Measurements from ENCODE around the gene ARHGDIA. TPM values are rescaled to one million over a fixed set of nuclear protein-coding genes. Genes with fewer than 3 reads are reported as not detected.

The ARHGDIA gene
- polyA plus RNA-seq, 10 donors, result 128 to 225 (median 163) TPM

- no peak for DNase-seq
These were observed 42.5 kb downstream of the ARHGDIA start for GRCh38 chr17:81828656-81829055.

- no peak for DNase-seq
These were observed 45.2 kb downstream of the ARHGDIA start for GRCh38 chr17:81825841-81826466.

- DNase-seq, result no peak
These were observed 46.5 kb downstream of the ARHGDIA start for GRCh38 chr17:81824595-81824994.

- DNase-seq, result no peak
These were observed 47.2 kb downstream of the ARHGDIA start for GRCh38 chr17:81823820-81824550.

- DNase-seq, result no peak
These were observed 47.9 kb downstream of the ARHGDIA start for GRCh38 chr17:81822996-81823819.

- no peak for DNase-seq
These were observed 48.9 kb downstream of the ARHGDIA start for GRCh38 chr17:81822312-81822637.

- peak in 2 of 3 donors; percentile 38 to 45 for DNase-seq
These were observed 49.4 kb downstream of the ARHGDIA start for GRCh38 chr17:81821603-81822311.

GRCh38 chr17:81821147-81821546 is 50.0 kb downstream of the ARHGDIA start:
- DNase-seq, result no peak

GRCh38 chr17:81819708-81820107 is 51.4 kb downstream of the ARHGDIA start:
- no peak for DNase-seq

GRCh38 chr17:81817758-81818147 is 53.4 kb downstream of the ARHGDIA start:
- DNase-seq, result no peak

Other genes starting within 250 kb of the ARHGDIA start
- 10 to 100 TPM; 43.8 to 57.8 (median 50.6) TPM for gene NPLOC4, start 234.2 kb downstream of the ARHGDIA start, polyA plus RNA-seq (ENCODE audit: insufficient read length in 10 of 10)
- gene TSPAN10, start 234.1 kb downstream of the ARHGDIA start, polyA plus RNA-seq (ENCODE audit: insufficient read length in 10 of 10), result 1 to 10 TPM in 4 of 10 donors, under 1 TPM in 6; 0.49 to 1.4 (median 0.92) TPM
- 1 to 10 TPM; 2.5 to 5.0 (median 3.4) TPM for gene PDE6G, start 214.8 kb downstream of the ARHGDIA start, polyA plus RNA-seq (ENCODE audit: insufficient read length in 10 of 10)
- 10 to 100 TPM in 4 of 10 donors, 1 to 10 TPM in 6; 6.0 to 15.8 (median 8.8) TPM for gene OXLD1, start 204.7 kb downstream of the ARHGDIA start, polyA plus RNA-seq (ENCODE audit: insufficient read length in 10 of 10)
- gene CCDC137, start 204.6 kb downstream of the ARHGDIA start, polyA plus RNA-seq (ENCODE audit: insufficient read length in 10 of 10), result 10 to 100 TPM in 9 of 10 donors, 1 to 10 TPM in 1; 8.8 to 16.1 (median 12.5) TPM
- gene ARL16, start 187.5 kb downstream of the ARHGDIA start, polyA plus RNA-seq (ENCODE audit: insufficient read length in 10 of 10), result 10 to 100 TPM; 23.4 to 34.1 (median 27.2) TPM
- 10 to 100 TPM; 41.5 to 61.6 (median 46.8) TPM for gene HGS, start 187.3 kb downstream of the ARHGDIA start, polyA plus RNA-seq (ENCODE audit: insufficient read length in 10 of 10)
- gene MRPL12, start 168.0 kb downstream of the ARHGDIA start, polyA plus RNA-seq (ENCODE audit: insufficient read length in 10 of 10), result 10 to 100 TPM; 44.5 to 62.6 (median 51.9) TPM
- 1 to 10 TPM; 1.7 to 4.9 (median 3.7) TPM for gene SLC25A10, start 159.1 kb downstream of the ARHGDIA start, polyA plus RNA-seq (ENCODE audit: insufficient read length in 10 of 10)
- gene GCGR, start 67.2 kb downstream of the ARHGDIA start, polyA plus RNA-seq (ENCODE audit: insufficient read length in 10 of 10), result under 1 TPM in 1 of 10 donors, not detected in 9; 0.10 TPM
- gene MCRIP1, start 38.0 kb downstream of the ARHGDIA start, polyA plus RNA-seq (ENCODE audit: insufficient read length in 10 of 10), result 100 to 1,000 TPM in 5 of 10 donors, 10 to 100 TPM in 5; 67.2 to 139 (median 102) TPM
- 10 to 100 TPM; 13.2 to 84.6 (median 36.4) TPM for gene PPP1R27, start 36.3 kb downstream of the ARHGDIA start, polyA plus RNA-seq (ENCODE audit: insufficient read length in 10 of 10)
- gene P4HB, start 10.8 kb downstream of the ARHGDIA start, polyA plus RNA-seq (ENCODE audit: insufficient read length in 10 of 10), result 100 to 1,000 TPM; 359 to 534 (median 424) TPM
- 10 to 100 TPM; 49.7 to 81.7 (median 60.7) TPM for gene ALYREF, start 20.2 kb upstream of the ARHGDIA start, polyA plus RNA-seq (ENCODE audit: insufficient read length in 10 of 10)
- 100 to 1,000 TPM in 4 of 10 donors, 10 to 100 TPM in 6; 77.7 to 136 (median 93.3) TPM for gene ANAPC11, start 20.4 kb upstream of the ARHGDIA start, polyA plus RNA-seq (ENCODE audit: insufficient read length in 10 of 10)
- gene NPB, start 30.9 kb upstream of the ARHGDIA start, polyA plus RNA-seq (ENCODE audit: insufficient read length in 10 of 10), result 1 to 10 TPM in 2 of 10 donors, under 1 TPM in 5, not detected in 3; 0.13 to 1.2 (median 0.64) TPM
- gene PCYT2, start 40.1 kb upstream of the ARHGDIA start, polyA plus RNA-seq (ENCODE audit: insufficient read length in 10 of 10), result 10 to 100 TPM in 6 of 10 donors, 1 to 10 TPM in 4; 7.9 to 14.0 (median 10.2) TPM
- gene SIRT7, start 46.8 kb upstream of the ARHGDIA start, polyA plus RNA-seq (ENCODE audit: insufficient read length in 10 of 10), result 1 to 10 TPM; 5.3 to 9.4 (median 6.9) TPM
- 10 to 100 TPM; 12.3 to 14.8 (median 13.9) TPM for gene MAFG, start 56.4 kb upstream of the ARHGDIA start, polyA plus RNA-seq (ENCODE audit: insufficient read length in 10 of 10)
- 100 to 1,000 TPM in 1 of 10 donors, 10 to 100 TPM in 9; 52.3 to 103 (median 61.8) TPM for gene PYCR1, start 66.0 kb upstream of the ARHGDIA start, polyA plus RNA-seq (ENCODE audit: insufficient read length in 10 of 10)
- gene MYADML2, start 75.9 kb upstream of the ARHGDIA start, polyA plus RNA-seq (ENCODE audit: insufficient read length in 10 of 10), result 10 to 100 TPM in 9 of 10 donors, 1 to 10 TPM in 1; 8.9 to 29.8 (median 22.3) TPM
- gene NOTUM, start 89.8 kb upstream of the ARHGDIA start, polyA plus RNA-seq (ENCODE audit: insufficient read length in 10 of 10), result 1 to 10 TPM; 1.5 to 4.2 (median 2.8) TPM
- 10 to 100 TPM; 15.5 to 28.4 (median 21.6) TPM for gene ASPSCR1, start 106.3 kb upstream of the ARHGDIA start, polyA plus RNA-seq (ENCODE audit: insufficient read length in 10 of 10)
- gene CENPX, start 151.5 kb upstream of the ARHGDIA start, polyA plus RNA-seq (ENCODE audit: insufficient read length in 10 of 10), result 10 to 100 TPM; 26.6 to 42.8 (median 31.0) TPM
- gene LRRC45, start 152.0 kb upstream of the ARHGDIA start, polyA plus RNA-seq (ENCODE audit: insufficient read length in 10 of 10), result 10 to 100 TPM in 3 of 10 donors, 1 to 10 TPM in 7; 5.3 to 12.7 (median 8.5) TPM
- gene RAC3, start 160.3 kb upstream of the ARHGDIA start, polyA plus RNA-seq (ENCODE audit: insufficient read length in 10 of 10), result 10 to 100 TPM in 2 of 10 donors, 1 to 10 TPM in 8; 4.7 to 27.6 (median 8.2) TPM
- gene DCXR, start 166.4 kb upstream of the ARHGDIA start, polyA plus RNA-seq (ENCODE audit: insufficient read length in 10 of 10), result 10 to 100 TPM; 20.6 to 42.5 (median 35.0) TPM
- 10 to 100 TPM; 18.2 to 39.0 (median 29.2) TPM for gene RFNG, start 180.5 kb upstream of the ARHGDIA start, polyA plus RNA-seq (ENCODE audit: insufficient read length in 10 of 10)
- gene GPS1, start 180.6 kb upstream of the ARHGDIA start, polyA plus RNA-seq (ENCODE audit: insufficient read length in 10 of 10), result 10 to 100 TPM; 60.4 to 72.8 (median 66.1) TPM
- 10 to 100 TPM; 43.1 to 61.5 (median 53.2) TPM for gene DUS1L, start 194.5 kb upstream of the ARHGDIA start, polyA plus RNA-seq (ENCODE audit: insufficient read length in 10 of 10)
- 10 to 100 TPM; 17.6 to 47.7 (median 28.6) TPM for gene FASN, start 226.9 kb upstream of the ARHGDIA start, polyA plus RNA-seq (ENCODE audit: insufficient read length in 10 of 10)